Glomerular visceral epithelial cell (primary cell): ENCODE data around the gene GJB3.
"Not testable (repeated sequence)": the region's sequence is repeated elsewhere in the genome, so short reads cannot be mapped to it uniquely, and the experiment has no call there.

Experiments used
- DNase-seq: peaks from one replicate; pipeline ENCODE4 v3.0.0-alpha.2; 2016; ENCODE audit errors: extremely low spot score

GJB3 gene

DNA sequence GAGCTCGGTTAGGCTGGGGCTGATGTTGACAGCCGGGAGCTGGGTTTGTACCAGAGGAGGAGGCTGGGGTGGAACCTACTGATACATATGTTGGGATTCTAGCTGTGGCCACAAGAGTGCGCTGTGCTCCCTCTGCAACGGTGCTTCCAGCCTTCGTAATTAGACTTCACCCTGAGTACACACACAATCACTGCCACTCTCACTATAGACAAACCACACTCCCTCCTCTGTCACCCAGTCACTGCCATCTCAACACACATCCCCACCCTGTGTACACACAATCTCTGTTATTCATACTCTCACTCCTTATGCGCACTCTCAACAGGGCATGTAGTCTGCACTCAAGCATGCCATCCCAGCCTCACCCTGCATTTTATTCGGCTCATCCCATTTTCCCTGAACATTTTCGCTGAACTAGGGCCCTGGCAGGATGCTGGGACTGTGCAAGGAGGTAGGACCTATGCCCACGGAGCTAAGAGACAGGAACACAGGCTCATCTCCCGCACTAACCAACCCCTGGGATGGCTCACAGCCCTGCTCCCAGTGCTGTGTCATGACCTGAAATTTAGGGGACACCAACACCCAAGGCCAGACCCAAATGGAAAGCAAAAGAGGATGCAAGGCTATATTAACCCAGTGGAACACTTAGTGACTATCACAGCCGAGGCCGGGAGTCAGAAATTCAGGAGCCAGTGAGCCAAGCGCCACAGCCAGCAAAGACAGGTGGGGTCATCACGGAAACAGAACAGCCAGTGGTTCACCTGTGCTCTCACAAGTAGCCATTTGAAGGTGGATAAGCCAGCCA lies 5.7 kb downstream of the GJB3 start:
- DNase-seq: peak; percentile 69

DNA sequence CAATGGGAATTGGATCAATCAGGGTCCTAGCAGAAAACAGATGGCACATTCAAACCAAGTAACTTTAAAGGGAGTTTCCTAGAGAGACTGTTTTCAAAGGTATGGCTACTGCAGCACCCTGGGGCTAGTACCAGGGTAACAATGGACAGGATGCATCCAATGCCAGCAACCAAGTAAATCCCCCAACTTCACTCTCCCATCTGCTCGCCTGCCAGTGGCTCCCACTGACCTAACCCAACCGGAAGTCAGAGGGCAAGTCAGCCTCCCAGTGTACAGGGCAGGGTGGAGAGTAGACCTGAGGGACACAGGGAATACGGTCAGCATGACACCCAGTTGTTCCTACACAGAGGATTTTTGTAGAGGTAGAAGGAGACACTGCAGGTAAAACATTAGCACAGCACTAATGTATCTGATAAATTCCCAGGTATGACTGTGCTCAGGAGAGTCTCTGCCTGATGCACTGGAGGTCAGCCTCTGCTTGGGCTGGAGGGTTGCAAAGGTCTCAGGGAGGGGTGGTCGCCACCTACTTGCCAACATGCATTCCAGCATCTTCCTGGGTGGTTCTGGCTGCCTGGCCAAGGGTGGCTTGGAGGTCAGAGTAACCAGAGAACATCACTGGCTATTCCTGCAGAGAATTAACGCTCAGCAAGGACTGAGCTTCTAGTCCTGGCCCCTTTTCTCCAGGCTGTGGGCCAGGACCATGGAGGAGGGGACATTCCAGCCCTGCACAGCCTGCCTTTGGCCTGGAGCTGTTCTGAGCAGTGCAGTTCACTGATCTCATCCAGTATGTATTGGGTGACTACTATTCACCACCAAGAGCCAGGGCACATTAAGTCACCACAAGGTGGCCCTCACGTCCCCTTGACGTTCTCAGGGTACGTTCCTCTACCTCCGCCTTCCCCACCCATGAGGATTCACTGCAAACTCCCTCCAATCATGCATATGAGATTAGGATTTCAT lies 6.7 kb downstream of the GJB3 start:
- no peak for DNase-seq

DNA sequence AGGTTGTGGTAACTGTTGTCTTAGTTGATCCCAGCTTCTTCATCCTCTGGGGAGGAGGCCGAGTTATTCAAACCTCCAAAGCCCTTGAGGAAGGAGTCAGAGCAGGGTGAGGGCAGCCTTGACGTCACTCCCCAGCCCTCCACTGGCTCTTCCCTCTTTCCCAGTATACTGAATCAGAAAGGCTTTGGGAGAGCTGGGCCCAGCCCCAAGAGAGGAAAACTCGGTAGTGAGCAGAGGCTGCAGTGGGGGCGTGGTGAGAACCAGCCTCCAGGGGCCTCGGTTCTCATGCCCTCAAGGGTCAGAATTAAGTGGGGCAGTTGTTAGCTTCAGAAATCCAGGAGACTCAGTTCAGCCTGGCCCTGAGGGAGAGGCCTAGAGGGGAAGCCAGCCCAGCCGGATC lies 10.0 kb downstream of the GJB3 start:
- no peak for DNase-seq

DNA sequence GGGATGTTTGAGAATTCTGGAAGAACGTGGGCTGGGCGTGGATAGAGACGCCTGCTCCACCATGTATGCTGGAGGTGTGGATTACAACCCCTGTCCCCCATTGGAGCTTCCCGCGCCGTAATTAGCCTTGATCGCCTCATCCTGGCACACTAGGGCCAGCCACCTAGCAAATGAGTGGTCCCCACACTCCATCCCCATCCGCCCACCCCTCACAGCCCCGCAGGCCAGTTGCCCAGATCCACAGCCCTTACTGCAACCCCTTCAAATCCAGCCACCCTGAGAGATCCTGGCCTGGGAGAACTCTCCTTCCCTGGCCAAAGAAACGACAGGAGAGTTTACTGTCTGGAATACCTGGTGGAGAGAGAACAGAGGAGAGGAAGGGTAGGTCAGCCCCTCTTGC lies 11.4 kb downstream of the GJB3 start:
- DNase-seq: no peak

DNA sequence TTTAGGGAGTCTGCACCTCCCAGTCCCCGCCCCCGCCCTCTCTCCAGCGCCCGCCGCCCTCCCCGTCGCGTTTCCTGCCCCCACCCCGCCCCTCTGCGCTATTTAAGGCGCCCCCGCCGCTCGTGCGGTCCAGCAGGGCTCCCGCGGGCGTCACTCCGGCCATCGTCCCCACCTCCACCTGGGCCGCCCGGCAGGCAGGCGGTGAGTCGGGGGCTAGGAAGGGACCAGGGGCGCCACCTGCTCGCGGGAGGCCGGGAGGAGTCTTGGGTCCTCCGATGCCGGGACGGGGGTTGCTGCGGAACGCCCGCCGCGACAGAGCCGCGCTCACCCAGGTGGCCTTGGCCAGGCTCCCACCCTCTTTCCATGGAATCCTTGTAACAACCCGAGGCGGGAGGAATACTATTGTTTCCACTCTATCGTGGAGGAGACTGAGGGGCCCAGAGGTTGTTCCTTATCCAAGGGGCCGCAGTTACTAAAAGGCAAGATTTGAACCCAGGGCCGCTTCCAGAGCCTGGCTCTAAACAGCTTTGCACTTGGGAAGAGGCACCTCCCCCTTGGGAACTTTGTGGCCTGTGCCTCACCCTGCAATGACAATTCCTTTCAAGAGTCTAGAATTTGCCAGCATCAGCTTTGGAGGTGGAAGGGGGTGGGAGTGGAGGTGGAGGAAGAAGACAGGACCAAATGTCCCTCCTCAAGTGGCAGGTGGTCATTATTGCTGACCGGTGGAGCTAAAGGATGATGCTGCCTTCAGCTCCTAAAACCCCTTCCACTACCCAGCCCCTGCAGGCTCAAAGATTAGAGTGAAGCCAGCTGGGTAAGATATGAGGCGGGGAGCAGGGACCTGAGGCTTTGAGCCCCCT lies 12.1 kb downstream of the GJB3 start, which contains the start of gene GJA4:
TSS of gene GJA4 (plus strand) at position 132 of the 860 bp plus-strand sequence. CDS start 1,215 bp downstream, outside the sequence.
- no peak for DNase-seq

DNA sequence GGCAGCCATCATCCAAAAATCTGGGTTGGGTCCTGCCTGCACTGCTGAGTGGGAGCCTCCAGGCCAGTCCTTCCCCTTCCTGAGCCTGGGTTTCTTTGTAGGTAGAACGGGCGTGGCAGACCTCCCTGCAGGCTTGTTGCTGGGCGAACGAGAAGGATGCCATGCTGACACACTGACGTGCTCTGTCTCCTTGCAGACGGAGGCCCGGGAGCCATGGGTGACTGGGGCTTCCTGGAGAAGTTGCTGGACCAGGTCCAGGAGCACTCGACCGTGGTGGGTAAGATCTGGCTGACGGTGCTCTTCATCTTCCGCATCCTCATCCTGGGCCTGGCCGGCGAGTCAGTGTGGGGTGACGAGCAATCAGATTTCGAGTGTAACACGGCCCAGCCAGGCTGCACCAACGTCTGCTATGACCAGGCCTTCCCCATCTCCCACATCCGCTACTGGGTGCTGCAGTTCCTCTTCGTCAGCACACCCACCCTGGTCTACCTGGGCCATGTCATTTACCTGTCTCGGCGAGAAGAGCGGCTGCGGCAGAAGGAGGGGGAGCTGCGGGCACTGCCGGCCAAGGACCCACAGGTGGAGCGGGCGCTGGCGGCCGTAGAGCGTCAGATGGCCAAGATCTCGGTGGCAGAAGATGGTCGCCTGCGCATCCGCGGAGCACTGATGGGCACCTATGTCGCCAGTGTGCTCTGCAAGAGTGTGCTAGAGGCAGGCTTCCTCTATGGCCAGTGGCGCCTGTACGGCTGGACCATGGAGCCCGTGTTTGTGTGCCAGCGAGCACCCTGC lies 13.2 kb downstream of the GJB3 start:
- peak; percentile 64 for DNase-seq

DNA sequence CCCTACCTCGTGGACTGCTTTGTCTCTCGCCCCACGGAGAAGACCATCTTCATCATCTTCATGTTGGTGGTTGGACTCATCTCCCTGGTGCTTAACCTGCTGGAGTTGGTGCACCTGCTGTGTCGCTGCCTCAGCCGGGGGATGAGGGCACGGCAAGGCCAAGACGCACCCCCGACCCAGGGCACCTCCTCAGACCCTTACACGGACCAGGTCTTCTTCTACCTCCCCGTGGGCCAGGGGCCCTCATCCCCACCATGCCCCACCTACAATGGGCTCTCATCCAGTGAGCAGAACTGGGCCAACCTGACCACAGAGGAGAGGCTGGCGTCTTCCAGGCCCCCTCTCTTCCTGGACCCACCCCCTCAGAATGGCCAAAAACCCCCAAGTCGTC lies 13.8 kb downstream of the GJB3 start:
- DNase-seq: no peak

DNA sequence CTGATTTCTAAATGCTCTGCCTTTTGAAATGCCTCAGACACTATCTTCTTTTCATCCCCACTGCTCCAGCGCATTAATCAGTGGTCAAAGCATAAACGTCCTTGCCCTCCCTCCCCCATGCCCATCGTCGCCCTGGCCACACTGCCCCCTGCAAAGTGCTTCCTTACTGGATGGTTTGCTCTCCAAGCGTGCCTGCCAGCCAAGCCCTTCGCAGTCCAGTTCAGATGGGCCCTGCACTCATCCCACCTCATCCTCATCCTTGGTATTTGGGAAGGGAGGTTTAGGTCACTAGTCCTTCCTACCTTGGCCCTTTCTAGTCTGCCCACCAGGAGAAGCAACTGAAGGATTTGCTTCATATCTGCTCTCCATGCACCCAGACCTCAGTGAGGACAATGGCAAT lies 14.9 kb downstream of the GJB3 start:
- no peak for DNase-seq

DNA sequence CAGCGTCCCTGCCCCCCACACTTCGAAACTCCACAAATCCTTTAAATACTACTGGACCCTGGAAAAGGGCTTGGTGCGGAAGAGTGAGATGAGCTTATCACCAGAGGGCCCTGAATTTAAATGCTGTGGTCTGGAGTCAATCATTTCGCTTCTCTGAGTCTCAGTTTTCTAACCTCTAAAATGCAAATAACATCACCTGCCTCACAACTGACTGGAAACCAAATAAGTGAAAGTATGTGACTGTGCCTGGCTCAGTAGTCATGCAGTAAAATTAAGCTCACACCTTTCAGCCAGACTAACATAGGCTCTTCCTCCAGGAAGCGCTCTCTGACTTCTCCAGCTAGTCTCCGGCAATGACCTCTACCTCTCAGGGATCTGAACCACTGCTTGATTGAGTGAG lies 16.0 kb downstream of the GJB3 start:
- no peak for DNase-seq

DNA sequence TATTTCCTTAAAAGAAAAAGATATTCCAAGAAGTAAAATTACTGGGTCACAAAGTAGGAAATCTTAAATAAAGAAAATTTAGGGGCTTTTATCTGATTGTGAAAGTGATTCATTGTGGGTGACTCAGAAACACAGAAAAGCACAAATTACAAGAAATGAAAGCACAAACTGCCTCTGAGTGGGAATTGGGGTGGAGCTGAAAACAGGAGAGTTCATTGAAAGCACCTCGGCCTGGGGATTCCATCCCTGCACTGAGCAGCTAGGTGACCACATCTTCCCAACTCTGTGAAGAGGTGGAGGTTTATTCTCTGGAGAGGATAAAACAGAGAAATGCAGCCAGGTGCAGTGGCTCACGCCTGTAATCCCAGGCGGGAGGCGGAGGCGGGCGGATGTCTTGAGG lies 19.2 kb downstream of the GJB3 start:
- DNase-seq: no peak

DNA sequence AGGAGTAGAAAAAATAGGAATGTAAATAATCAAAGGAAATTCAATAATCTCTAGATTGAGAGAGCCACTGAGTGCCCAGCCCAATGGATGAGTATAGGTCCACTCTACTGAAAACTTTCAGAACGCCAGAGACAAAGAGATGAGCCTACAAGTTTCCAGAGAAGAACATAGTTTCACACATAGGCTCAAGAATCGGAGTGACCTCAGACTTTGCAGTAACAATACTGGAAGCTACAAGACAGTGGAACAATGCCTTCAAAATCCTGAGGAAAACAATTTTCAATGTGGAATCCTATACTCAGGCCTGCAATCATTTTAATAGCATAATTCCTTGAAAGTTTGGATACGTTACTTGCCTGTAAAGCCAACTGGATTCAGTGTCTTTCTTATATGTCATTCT lies 22.8 kb downstream of the GJB3 start:
- no peak for DNase-seq

DNA sequence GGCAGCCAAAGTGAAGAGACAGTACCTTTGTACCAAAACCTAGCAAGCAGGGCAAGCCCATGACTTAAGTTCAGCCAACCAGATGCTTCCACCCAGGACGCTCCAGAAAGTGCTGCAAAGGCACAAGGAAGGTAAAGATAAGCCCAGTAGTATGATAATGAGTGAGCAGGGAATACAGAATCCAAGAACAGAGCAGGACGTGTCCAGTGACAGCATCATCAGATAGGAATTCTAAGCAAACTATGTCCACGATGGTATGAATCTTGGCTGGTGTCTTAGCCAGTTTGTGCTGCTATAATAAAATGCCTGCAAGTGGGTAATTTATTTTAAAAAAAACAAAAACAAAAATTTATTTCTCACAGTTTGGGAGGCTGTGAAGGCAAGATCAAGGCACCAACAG lies 25.4 kb downstream of the GJB3 start:
- DNase-seq: no peak

DNA sequence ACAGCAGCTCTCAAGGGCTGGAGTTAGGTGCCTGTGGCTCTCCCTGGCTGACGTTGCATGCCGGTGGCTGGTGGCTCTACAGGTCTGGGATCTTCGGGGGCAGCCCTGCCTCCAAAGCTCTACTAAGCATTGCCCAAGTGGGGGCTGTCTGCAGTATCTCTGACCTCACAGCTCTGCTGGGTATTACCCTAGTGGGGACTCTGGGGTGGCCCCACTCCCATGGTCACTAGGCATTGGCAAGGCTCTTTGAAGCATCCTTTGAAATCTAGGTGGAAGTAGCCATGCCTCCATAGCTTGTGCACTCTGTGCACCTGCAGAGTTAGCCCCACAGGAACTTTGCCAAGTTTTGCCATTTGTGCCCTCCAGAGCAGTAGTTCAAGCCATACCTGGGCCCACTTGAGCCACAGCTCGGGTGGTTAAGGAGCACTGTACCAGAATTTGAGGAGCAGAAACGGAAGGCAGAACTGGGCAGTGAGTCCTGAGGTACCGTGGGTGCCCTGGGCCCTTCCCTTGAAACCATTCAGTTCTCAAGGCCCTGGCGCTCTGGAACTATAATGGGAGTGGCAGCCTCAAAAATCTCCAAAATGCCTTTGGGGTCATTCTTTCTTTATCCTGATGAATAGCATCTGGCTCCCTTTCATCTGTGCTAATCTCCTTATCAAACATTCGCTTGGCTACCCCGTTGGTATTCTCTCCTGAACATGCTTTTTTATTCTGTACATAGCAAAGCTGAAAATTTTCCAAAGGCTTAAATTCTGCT lies 27.2 kb downstream of the GJB3 start:
- DNase-seq: no peak

DNA sequence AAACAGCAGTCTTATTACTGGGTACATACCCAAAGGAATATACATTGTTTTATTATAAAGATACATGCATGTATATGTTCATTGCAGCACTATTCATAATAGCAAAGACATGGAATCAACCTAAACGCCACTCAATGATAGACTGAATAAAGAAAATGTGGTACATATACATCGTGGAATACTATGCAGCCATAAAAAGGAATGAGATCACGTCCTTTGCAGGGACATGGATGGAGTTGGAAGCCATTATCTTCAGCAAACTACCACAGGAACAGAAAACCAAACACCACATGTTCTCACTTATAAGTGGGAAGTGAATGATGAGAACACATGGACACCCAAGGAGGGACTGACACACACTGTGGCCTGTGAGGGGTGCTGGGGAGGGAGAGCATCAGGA lies 29.8 kb downstream of the GJB3 start:
- DNase-seq: not testable (repeated sequence)

DNA sequence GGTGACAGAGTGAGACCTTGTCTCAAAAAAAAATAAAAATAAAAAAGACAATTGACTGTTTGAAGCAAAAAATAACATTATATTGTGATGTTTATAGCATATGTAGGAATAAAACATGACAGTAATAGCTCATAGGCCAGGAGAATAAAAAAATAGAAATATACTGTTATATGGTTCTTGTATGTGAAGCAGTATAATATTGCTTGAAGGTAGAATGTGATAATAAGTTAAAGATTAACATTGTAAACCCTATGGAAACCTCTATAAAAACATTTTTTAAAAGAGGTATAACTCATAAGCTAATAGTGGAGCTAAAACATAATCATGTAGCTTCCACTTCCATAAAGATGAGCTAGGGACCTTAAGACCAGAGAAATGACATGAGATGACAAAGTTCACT lies 35.3 kb downstream of the GJB3 start:
- no peak for DNase-seq

DNA sequence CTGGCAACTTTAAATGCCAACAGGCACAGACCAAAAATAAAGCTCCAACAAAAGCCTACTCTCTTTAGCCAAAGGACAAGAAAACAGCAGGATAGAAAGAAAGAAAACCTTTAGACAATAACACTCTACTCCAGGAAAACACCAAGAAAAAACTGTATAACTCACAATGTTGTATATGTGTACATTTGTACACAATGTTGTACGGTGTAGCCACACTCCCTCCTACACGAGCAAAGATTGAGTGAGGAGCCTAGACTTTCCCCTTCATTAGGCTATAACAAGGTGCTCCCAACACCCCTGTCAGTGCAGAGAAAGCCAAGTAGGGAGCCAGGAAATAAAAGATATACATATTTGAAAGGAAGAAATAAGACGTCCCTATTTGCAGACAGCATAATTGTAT lies 35.8 kb downstream of the GJB3 start:
- no peak for DNase-seq

DNA sequence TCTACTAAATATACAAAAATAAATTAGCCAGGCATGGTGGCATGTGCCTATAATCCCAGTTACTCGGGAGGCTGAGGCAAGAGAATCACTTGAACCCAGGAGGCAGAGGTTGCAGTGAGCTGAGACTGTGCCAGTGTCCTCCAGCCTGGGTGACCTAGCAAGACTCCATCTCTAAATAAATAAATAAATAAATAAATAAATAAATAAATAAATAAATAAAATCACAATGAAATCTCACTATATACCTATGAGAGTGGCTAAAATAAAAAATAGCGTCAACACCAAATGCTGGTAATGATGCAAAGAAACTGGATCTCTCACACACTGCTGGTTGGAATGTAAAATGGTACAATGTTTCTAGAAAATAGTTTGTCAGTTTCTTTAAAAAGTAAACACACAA lies 37.8 kb downstream of the GJB3 start:
- not testable (repeated sequence) for DNase-seq

DNA sequence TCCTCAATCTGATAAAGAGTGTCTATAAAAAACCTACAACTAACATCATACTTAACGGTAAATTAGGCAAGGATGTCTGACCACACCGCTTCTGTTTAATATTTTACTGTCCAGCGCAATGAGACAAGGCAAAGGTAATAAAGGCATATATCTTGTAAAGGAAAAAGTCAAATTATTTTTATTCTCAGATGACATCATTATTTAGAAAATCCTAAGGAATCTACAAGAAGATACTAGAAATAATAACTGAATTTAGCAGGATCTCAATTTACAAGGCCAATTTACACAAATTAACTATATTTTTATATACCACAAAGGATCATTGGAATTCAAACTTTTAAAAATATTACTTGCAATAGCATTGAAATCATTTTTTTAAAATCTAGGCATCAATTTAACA lies 41.2 kb downstream of the GJB3 start:
- no peak for DNase-seq

DNA sequence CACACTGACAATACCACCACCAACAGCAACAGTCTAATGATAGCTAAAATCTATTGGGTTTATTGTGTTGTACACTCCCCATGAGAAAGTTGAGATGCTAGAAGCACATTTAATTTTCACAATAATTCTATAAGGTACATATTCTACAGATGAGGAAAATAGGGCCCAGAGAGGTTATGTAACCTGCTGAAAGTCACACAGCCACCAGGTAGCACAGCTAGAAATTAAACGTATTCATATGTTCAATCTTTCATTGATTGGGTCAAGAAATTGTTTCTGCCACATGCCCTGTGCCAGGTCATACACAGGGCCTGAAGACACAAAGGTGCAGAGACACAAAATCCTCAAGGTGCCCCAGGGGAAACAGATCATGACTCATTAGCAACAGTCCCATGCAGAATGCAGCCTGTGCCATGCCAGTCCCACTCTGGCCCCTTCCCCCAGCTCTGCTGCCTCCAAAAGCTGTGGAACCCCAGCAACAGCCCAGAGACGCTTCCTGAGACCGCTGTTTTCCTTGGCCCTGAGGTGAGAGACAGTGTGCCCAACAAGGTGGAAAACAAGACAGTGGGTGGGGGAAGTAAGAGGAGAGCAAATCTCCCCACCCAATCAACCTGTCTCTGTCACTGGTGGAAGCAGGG lies 43.9 kb downstream of the GJB3 start:
- no peak for DNase-seq
